ENCODE measurements around the gene PLA2G2F. TPM values are rescaled to one million over a fixed set of nuclear protein-coding genes. Genes with fewer than 3 reads are reported as not detected.

Gene PLA2G2F
- total and polyA plus RNA-seq, 2 of the 13 experiments (the other 11 are each of a cell fraction or from before 2014, with no cell fraction given), result not detected

- H3K79me2 ChIP-seq (ENCODE audit: insufficient read depth, low read length), result no peaks in the 10 kb centered on the region
- in situ Hi-C loops (cut with HindIII; ENCODE audit: extremely low pct_ligation_motif_present, low pct_unique_long_range_greater_than_20kb) (loop anchor here (5.0 kb wide), 2 partner anchors 177 to 227 kb away; partner anchors contain the start of gene PLA2G2E), intact Hi-C loops (cut with micrococcal nuclease; ENCODE audit: unreplicated experiment) (no loop called here)
- 75% methylated on average over 17 of the region's 27 CpGs for WGBS (ENCODE audit: low lambda C conversion rate)
- no peaks in the 10 kb centered on the region for H4K20me1 ChIP-seq (ENCODE audit: insufficient read depth, low read length)
- H3K4me1 ChIP-seq (ENCODE audit: insufficient read depth, low read length), result peaks cover 17% of the 10 kb centered on the region
- H3K4me3 ChIP-seq (replicated peaks in 1 of 3; ENCODE audit: insufficient read depth in 1 of 3, low read depth in 2 of 3, low read length in 3 of 3), result no peak overlapping the region
- H3K36me3 ChIP-seq (replicated peaks in 1 of 2; ENCODE audit: control insufficient read depth in 1 of 2, insufficient read depth in 2 of 2, low read length in 2 of 2), result no peaks in the 10 kb centered on the region
- CTCF ChIA-PET (ENCODE audit: low intra/inter-chr PET ratio, low total read pairs), result no interaction called here
- POLR2A ChIA-PET, result no interaction called here
- H3K9me3 ChIP-seq (ENCODE audit: low read length), result no peaks in the 10 kb centered on the region
- no peak overlapping the region for H2AFZ ChIP-seq (ENCODE audit: low read length)
- no peak for ATAC-seq
- no peak overlapping the region for H3K4me2 ChIP-seq (ENCODE audit: low read depth, low read length)
- no peak for FAIRE-seq
- H3K9ac ChIP-seq (ENCODE audit: insufficient read depth, low read depth, low read length), result no peak overlapping the region
- no peak overlapping the region for H3K27ac ChIP-seq (ENCODE audit: extremely low read length, insufficient read depth, low read length)
- no TSS peak for BruUV-seq (replicated peaks)
- no peak for TF ChIP-seq YEATS4 (CRISPR knock-in tag; IDR thresholded peaks at IDR 0.05; ENCODE audit: borderline replicate concordance)
- no peak for TF ChIP-seq ZNF703 (CRISPR knock-in tag; IDR thresholded peaks at IDR 0.05; ENCODE audit: borderline replicate concordance)
- no peak for TF ChIP-seq SKI (IDR thresholded peaks at IDR 0.05; ENCODE audit: partially characterized antibody)
- no peak for DNase-seq (ENCODE audit: low spot score)
- peaks cover 0 to 1% of the 10 kb centered on the region in 2 experiments; a peak in 1 of 5 replicates for H3K27me3 ChIP-seq (ENCODE audit: control insufficient read depth in 1 of 2, insufficient read depth in 2 of 2, low read length in 2 of 2)
Observed at GRCh38 chr1:20149601-20150325, 10.6 kb downstream of the PLA2G2F start.

GRCh38 chr1:20150326-20150705 lies 11.2 kb downstream of the PLA2G2F start:
- no peak overlapping the region for H3K4me2 ChIP-seq (ENCODE audit: low read depth, low read length)
- no peak overlapping the region for H3K9ac ChIP-seq (ENCODE audit: insufficient read depth, low read depth, low read length)
- intact Hi-C loops (cut with micrococcal nuclease; ENCODE audit: unreplicated experiment), result no loop called here
- WGBS (ENCODE audit: low lambda C conversion rate), result 88% methylated on average over 4 of the region's 8 CpGs
- no peaks in the 10 kb centered on the region for H3K79me2 ChIP-seq (ENCODE audit: insufficient read depth, low read length)
- in situ Hi-C loops (cut with HindIII; ENCODE audit: extremely low pct_ligation_motif_present, low pct_unique_long_range_greater_than_20kb), result loop anchor here (5.0 kb wide), 2 partner anchors 178 to 228 kb away; partner anchors contain the start of gene PLA2G2E
- FAIRE-seq, result no peak
- no peaks in the 10 kb centered on the region for H4K20me1 ChIP-seq (ENCODE audit: insufficient read depth, low read length)
- H3K4me3 ChIP-seq (replicated peaks in 1 of 3; ENCODE audit: insufficient read depth in 1 of 3, low read depth in 2 of 3, low read length in 3 of 3), result no peak overlapping the region
- no peak for DNase-seq (ENCODE audit: low spot score)
- ATAC-seq, result no peak
- POLR2A ChIA-PET, result no interaction called here
- H2AFZ ChIP-seq (ENCODE audit: low read length), result no peak overlapping the region
- no peak overlapping the region for H3K27ac ChIP-seq (ENCODE audit: extremely low read length, insufficient read depth, low read length)
- TF ChIP-seq TCF7L2 (IDR thresholded peaks at IDR 0.05; ENCODE audit: low read depth, low read length) (no peak), MEF2D (CRISPR knock-in tag; IDR thresholded peaks at IDR 0.05) (no peak), ZNF251 (CRISPR knock-in tag; IDR thresholded peaks at IDR 0.05) (no peak), CENPT (CRISPR knock-in tag; IDR thresholded peaks at IDR 0.05; ENCODE audit: low read depth) (no peak), ZNF101 (CRISPR knock-in tag; IDR thresholded peaks at IDR 0.05; ENCODE audit: borderline replicate concordance, low read depth) (no peak), BRCA1 (CRISPR knock-in tag; IDR thresholded peaks at IDR 0.05) (no peak), NKX3-1 (CRISPR knock-in tag; IDR thresholded peaks at IDR 0.05) (no peak), ZNF224 (CRISPR knock-in tag; IDR thresholded peaks at IDR 0.05) (no peak), ZNF780A (CRISPR knock-in tag; IDR thresholded peaks at IDR 0.05) (no peak), ZFP37 (CRISPR knock-in tag; IDR thresholded peaks at IDR 0.05; ENCODE audit: borderline replicate concordance) (no peak)
- CTCF ChIA-PET (ENCODE audit: low intra/inter-chr PET ratio, low total read pairs), result interaction anchor here (3.6 kb wide), 1 partner anchor 175 kb away, joined by 15 read pairs; no protein-coding TSS in a partner anchor
- peaks cover 17% of the 10 kb centered on the region for H3K4me1 ChIP-seq (ENCODE audit: insufficient read depth, low read length)
- no peaks in the 10 kb centered on the region for H3K9me3 ChIP-seq (ENCODE audit: low read length)
- no peaks in the 10 kb centered on the region for H3K36me3 ChIP-seq (replicated peaks in 1 of 2; ENCODE audit: control insufficient read depth in 1 of 2, insufficient read depth in 2 of 2, low read length in 2 of 2)
- BruUV-seq (replicated peaks), result no TSS peak
- H3K27me3 ChIP-seq (ENCODE audit: control insufficient read depth in 1 of 2, insufficient read depth in 2 of 2, low read length in 2 of 2), result peaks cover 0 to 1% of the 10 kb centered on the region in 2 experiments; a peak in 1 of 5 replicates
